ENCODE results near the gene SPTBN1.

Gene SPTBN1

DNA sequence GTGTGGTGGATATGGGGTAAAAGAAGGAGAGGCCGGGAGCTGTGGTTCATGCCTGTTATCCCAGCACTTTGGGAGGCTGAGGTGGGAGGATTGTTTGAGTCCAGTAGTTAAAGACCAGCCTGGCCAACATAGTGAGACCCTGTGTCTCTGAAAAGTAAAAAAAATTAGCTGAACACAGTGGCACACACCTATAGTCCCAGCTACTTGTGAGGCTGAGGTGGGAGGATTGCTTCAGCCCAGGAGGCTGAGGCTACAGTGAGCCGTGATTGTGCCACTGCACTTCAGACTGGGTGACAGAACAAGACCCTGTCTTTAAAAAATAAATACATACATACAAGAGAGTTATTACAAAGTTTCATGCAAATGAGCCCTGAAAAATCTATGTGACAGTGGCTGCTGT lies 80.6 kb downstream of the SPTBN1 start:
- H3K79me2 ChIP-seq (ENCODE audit: insufficient read depth, low read length) = no peaks in the 10 kb centered on the region
- no peak overlapping the region for H3K4me3 ChIP-seq (ENCODE audit: low read length, poor library complexity, severe bottlenecking)
- H3K9me3 ChIP-seq (ENCODE audit: insufficient read depth, low read depth, low read length) = no peaks in the 10 kb centered on the region
- H3K4me1 ChIP-seq (ENCODE audit: insufficient read depth, low read length, poor library complexity, severe bottlenecking) = peaks cover 6% of the 10 kb centered on the region
- no peaks in the 10 kb centered on the region for H3K27me3 ChIP-seq (ENCODE audit: insufficient read depth, low read length, poor library complexity, severe bottlenecking)
- H3K36me3 ChIP-seq (ENCODE audit: insufficient read depth, low read length) = no peaks in the 10 kb centered on the region
- H3K9me2 ChIP-seq (replicated peaks; ENCODE audit: low read depth, low read length) = no peaks in the 10 kb centered on the region
- no peak overlapping the region for H3K9ac ChIP-seq (ENCODE audit: low read depth, low read length, poor library complexity, severe bottlenecking)
- H4K20me1 ChIP-seq (ENCODE audit: insufficient read depth, low read length, poor library complexity, severe bottlenecking) = no peaks in the 10 kb centered on the region
- no peak for TF ChIP-seq EZH2phosphoT487 (IDR thresholded peaks at IDR 0.05; ENCODE audit: borderline replicate concordance)
- TF ChIP-seq, protein P1, sequence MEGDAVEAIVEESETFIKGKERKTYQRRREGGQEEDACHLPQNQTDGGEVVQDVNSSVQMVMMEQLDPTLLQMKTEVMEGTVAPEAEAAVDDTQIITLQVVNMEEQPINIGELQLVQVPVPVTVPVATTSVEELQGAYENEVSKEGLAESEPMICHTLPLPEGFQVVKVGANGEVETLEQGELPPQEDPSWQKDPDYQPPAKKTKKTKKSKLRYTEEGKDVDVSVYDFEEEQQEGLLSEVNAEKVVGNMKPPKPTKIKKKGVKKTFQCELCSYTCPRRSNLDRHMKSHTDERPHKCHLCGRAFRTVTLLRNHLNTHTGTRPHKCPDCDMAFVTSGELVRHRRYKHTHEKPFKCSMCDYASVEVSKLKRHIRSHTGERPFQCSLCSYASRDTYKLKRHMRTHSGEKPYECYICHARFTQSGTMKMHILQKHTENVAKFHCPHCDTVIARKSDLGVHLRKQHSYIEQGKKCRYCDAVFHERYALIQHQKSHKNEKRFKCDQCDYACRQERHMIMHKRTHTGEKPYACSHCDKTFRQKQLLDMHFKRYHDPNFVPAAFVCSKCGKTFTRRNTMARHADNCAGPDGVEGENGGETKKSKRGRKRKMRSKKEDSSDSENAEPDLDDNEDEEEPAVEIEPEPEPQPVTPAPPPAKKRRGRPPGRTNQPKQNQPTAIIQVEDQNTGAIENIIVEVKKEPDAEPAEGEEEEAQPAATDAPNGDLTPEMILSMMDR (conservative IDR thresholded peaks at IDR 0.05; ENCODE audit: low read length) = no peak
- no peak overlapping the region for H3K4me2 ChIP-seq (ENCODE audit: low read depth, low read length, poor library complexity, severe bottlenecking)
- H3F3A ChIP-seq (ENCODE audit: low read depth) = no peaks in the 10 kb centered on the region
- no peak overlapping the region for H2AFZ ChIP-seq (ENCODE audit: low read length)

DNA sequence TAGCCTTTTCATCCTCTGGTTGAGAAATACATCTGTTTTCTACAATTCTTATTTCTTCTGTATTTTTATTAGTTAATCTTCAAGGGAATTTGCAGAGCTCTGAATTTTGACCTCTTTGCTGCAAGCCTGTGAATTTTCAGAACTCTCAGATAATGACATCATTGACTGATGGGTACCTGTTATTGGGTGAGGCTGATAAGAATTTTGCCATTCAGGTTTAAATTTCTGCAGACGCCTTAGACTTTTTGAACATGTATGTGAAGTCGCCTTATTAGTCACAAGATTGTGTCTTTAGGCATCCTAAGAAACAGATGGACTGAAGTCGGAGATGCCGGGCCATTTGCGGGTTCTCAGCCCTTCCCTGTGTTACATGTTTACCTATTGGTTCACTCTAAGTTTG lies 82.4 kb downstream of the SPTBN1 start:
- no peaks in the 10 kb centered on the region for H3K79me2 ChIP-seq (ENCODE audit: insufficient read depth, low read length)

DNA sequence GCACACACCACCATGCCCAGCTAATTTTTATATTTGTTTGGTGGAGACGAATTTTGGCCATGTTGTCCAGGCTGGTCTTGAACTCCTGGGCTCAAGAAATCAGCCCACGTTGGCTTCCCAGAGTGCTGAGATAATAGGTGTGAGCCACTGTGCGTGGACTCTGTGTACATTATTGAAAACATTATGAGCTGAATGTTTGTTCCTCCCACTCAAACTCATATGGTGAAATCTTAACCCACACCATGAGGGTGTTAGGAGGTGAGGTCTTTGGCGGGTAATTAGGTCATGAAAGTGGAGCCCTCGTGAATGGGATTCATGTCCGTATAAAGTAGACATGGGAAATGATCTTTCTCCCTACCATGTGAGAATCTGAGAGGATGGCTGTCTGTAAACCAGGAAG lies 83.6 kb downstream of the SPTBN1 start:
- Histone ChIP-seq H3K27me3 (ENCODE audit: insufficient read depth, low read length, poor library complexity, severe bottlenecking) (no peaks in the 10 kb centered on the region), H3K4me2 (ENCODE audit: low read depth, low read length, poor library complexity, severe bottlenecking) (no peak overlapping the region), H3F3A (ENCODE audit: low read depth) (no peaks in the 10 kb centered on the region), H2AFZ (ENCODE audit: low read length) (no peak overlapping the region), H3K4me1 (ENCODE audit: insufficient read depth, low read length, poor library complexity, severe bottlenecking) (no peaks in the 10 kb centered on the region), H3K36me3 (ENCODE audit: insufficient read depth, low read length) (no peaks in the 10 kb centered on the region), H3K9me2 (replicated peaks; ENCODE audit: low read depth, low read length) (no peaks in the 10 kb centered on the region), H3K9ac (ENCODE audit: low read depth, low read length, poor library complexity, severe bottlenecking) (no peak overlapping the region), H3K4me3 (ENCODE audit: low read length, poor library complexity, severe bottlenecking) (no peak overlapping the region), H3K79me2 (ENCODE audit: insufficient read depth, low read length) (no peaks in the 10 kb centered on the region), H4K20me1 (ENCODE audit: insufficient read depth, low read length, poor library complexity, severe bottlenecking) (no peaks in the 10 kb centered on the region), H3K9me3 (ENCODE audit: insufficient read depth, low read depth, low read length) (no peaks in the 10 kb centered on the region)
- TF ChIP-seq, protein P1 (conservative IDR thresholded peaks at IDR 0.05; ENCODE audit: low read length) = no peak
- TF ChIP-seq EZH2phosphoT487 (IDR thresholded peaks at IDR 0.05; ENCODE audit: borderline replicate concordance) = no peak

More for the DNA sequence above, 82.4 kb downstream of the SPTBN1 start:
- Histone ChIP-seq H3K4me2 (ENCODE audit: low read depth, low read length, poor library complexity, severe bottlenecking) (no peak overlapping the region), H3K9ac (ENCODE audit: low read depth, low read length, poor library complexity, severe bottlenecking) (no peak overlapping the region), H3F3A (ENCODE audit: low read depth) (no peaks in the 10 kb centered on the region), H3K27me3 (ENCODE audit: insufficient read depth, low read length, poor library complexity, severe bottlenecking) (no peaks in the 10 kb centered on the region), H3K4me1 (ENCODE audit: insufficient read depth, low read length, poor library complexity, severe bottlenecking) (no peaks in the 10 kb centered on the region), H3K9me3 (ENCODE audit: insufficient read depth, low read depth, low read length) (no peaks in the 10 kb centered on the region), H3K4me3 (ENCODE audit: low read length, poor library complexity, severe bottlenecking) (no peak overlapping the region), H2AFZ (ENCODE audit: low read length) (no peak overlapping the region), H3K36me3 (ENCODE audit: insufficient read depth, low read length) (no peaks in the 10 kb centered on the region), H4K20me1 (ENCODE audit: insufficient read depth, low read length, poor library complexity, severe bottlenecking) (no peaks in the 10 kb centered on the region), H3K9me2 (replicated peaks; ENCODE audit: low read depth, low read length) (no peaks in the 10 kb centered on the region)
- TF ChIP-seq, protein P1 (conservative IDR thresholded peaks at IDR 0.05; ENCODE audit: low read length) = no peak
- TF ChIP-seq EZH2phosphoT487 (IDR thresholded peaks at IDR 0.05; ENCODE audit: borderline replicate concordance) = no peak
